Measurements from ENCODE around the gene BZW1. TPM values are rescaled to one million over a fixed set of nuclear protein-coding genes. Genes with fewer than 3 reads are reported as not detected.

The BZW1 gene
- total and polyA plus RNA-seq, 2 donors from 2014 or later, result 50.5 to 188 TPM

DNA sequence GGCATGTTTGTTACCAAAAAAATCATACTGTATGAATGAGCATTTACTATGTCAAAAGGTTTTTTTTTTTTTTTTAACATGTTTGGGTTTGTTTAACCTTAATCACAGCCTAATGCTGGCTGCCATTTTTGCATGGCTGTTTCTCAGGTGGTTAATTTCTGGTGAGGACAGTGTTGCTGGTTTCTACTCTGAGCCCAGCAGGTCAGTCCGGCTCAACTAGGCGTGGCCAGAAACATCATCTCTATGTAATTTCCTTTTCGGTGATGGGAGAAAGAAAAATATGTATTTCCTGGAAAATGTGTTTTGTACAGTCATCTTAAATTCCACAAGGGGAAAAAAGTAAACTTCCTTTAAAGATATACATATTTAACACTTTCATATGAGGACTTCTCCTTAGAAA lies 24.9 kb upstream of the BZW1 start:
- peaks cover 0 to 11% (median 9%) of the 10 kb centered on the region in 3 donors for H3K4me1 ChIP-seq (ENCODE audit: control insufficient read depth in 2 of 3, insufficient read depth in 2 of 3, low read depth in 1 of 3, low read length in 3 of 3)
- H3K27ac ChIP-seq (ENCODE audit: low read depth in 2 of 2, low read length in 2 of 2), result no peak overlapping the region
- no peaks in the 10 kb centered on the region for H3K36me3 ChIP-seq (ENCODE audit: control insufficient read depth in 2 of 3, insufficient read depth in 3 of 3, low read length in 3 of 3)
- H3K9ac ChIP-seq (ENCODE audit: low read length in 3 of 3), result no peak overlapping the region
- H3K9me3 ChIP-seq (ENCODE audit: control insufficient read depth in 2 of 3, insufficient read depth in 1 of 3, low read length in 3 of 3), result no peaks in the 10 kb centered on the region
- H3K4me3 ChIP-seq (ENCODE audit: low read length in 3 of 3), result no peak overlapping the region
- no peaks in the 10 kb centered on the region for H3K27me3 ChIP-seq (ENCODE audit: control insufficient read depth, insufficient read depth, low read length)
- TF ChIP-seq, protein P1, sequence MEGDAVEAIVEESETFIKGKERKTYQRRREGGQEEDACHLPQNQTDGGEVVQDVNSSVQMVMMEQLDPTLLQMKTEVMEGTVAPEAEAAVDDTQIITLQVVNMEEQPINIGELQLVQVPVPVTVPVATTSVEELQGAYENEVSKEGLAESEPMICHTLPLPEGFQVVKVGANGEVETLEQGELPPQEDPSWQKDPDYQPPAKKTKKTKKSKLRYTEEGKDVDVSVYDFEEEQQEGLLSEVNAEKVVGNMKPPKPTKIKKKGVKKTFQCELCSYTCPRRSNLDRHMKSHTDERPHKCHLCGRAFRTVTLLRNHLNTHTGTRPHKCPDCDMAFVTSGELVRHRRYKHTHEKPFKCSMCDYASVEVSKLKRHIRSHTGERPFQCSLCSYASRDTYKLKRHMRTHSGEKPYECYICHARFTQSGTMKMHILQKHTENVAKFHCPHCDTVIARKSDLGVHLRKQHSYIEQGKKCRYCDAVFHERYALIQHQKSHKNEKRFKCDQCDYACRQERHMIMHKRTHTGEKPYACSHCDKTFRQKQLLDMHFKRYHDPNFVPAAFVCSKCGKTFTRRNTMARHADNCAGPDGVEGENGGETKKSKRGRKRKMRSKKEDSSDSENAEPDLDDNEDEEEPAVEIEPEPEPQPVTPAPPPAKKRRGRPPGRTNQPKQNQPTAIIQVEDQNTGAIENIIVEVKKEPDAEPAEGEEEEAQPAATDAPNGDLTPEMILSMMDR (IDR thresholded peaks at IDR 0.05; ENCODE audit: borderline replicate concordance, extremely low read depth, insufficient read depth), result no peak
- intact Hi-C loops (cut with DNase I), result no loop called here
- FAIRE-seq, result no peak
- peak in 2 of 5 donors; percentile 7 to 24 for DNase-seq

DNA sequence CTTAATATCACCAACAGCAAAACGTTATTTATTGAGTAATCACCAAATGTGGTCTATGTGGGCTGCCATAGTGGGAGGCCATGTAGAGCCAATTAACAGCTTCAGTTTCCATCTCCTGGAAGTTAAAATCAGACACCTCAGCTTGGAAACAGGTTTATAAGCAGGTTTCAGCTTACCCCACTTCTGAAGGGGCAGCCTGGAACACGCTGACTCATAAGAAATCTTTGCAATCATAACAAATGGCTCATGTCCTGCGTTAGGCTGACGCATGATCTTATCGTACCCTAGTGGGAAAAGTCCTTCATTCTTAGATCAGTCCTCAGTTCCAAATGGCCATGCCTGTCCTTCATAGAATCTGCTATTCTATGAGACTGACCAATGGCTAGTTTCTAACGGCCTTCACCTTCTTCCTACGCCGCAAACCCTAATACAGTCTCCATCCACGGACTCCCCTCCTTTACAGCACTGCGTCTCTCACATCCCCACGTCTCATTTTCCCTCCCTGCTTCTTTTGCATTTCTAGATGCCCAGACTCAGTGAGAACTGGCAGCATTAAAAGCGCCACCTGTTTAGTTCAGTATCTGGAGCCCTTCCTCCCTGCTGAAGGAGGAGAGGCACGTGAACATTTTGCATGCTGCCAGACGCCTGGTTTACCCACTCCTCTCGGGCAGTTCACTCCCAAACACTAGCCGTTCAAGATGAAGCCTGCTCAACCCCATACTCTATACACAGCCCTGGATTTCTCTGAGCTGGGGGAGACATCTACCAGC lies 24.2 kb upstream of the BZW1 start:
- peaks cover 0 to 11% (median 9%) of the 10 kb centered on the region in 3 donors for H3K4me1 ChIP-seq (ENCODE audit: control insufficient read depth in 2 of 3, insufficient read depth in 2 of 3, low read depth in 1 of 3, low read length in 3 of 3)
- TF ChIP-seq, protein P1 (IDR thresholded peaks at IDR 0.05; ENCODE audit: borderline replicate concordance, extremely low read depth, insufficient read depth), result no peak
- no peaks in the 10 kb centered on the region for H3K9me3 ChIP-seq (ENCODE audit: control insufficient read depth in 2 of 3, insufficient read depth in 1 of 3, low read length in 3 of 3)
- no peaks in the 10 kb centered on the region for H3K36me3 ChIP-seq (ENCODE audit: control insufficient read depth in 2 of 3, insufficient read depth in 3 of 3, low read length in 3 of 3)
- H3K4me3 ChIP-seq (ENCODE audit: low read length in 3 of 3), result peak overlapping the region in 1 of 3 donors; percentile 2
- FAIRE-seq (no peak), DNase-seq (peak in 1 of 5 donors; percentile 19)
- intact Hi-C loops (cut with DNase I), result no loop called here
- H3K9ac ChIP-seq (ENCODE audit: low read length in 3 of 3), result no peak overlapping the region
- H3K27ac ChIP-seq (ENCODE audit: low read depth in 2 of 2, low read length in 2 of 2), result no peak overlapping the region
- no peaks in the 10 kb centered on the region for H3K27me3 ChIP-seq (ENCODE audit: control insufficient read depth, insufficient read depth, low read length)

DNA sequence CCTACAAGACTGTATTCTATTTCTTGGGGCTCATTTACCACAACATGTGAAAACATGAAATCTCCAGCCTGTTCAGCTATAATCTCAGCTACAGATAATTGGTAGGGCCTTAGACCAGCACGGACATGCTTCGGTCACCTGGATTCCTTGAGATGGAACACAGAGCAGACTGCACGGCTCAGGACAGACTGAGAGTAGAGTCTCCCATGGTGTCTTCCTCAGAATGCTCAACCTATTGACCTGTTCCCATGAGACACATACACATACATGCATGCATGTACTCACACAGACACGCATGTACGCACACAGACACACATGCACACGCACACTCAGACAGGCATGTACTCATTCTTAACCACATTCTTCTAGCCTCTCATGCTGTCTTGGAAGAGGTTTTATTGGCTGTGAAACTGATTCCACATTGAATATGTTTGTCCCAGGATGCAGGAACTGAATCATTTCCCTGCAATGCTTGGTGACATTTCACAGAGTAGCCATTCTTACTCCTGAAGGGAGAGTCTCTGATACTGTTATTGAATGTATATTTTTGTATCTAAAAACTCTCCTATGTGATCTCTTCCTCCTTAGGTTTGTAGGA lies 23.5 kb upstream of the BZW1 start:
- Histone ChIP-seq H3K9me3 (ENCODE audit: control insufficient read depth in 2 of 3, insufficient read depth in 1 of 3, low read length in 3 of 3) (no peaks in the 10 kb centered on the region), H3K36me3 (ENCODE audit: control insufficient read depth in 2 of 3, insufficient read depth in 3 of 3, low read length in 3 of 3) (no peaks in the 10 kb centered on the region), H3K27me3 (ENCODE audit: control insufficient read depth, insufficient read depth, low read length) (no peaks in the 10 kb centered on the region), H3K4me3 (ENCODE audit: low read length in 3 of 3) (peak overlapping the region in 1 of 3 donors; percentile 2), H3K9ac (ENCODE audit: low read length in 3 of 3) (no peak overlapping the region), H3K27ac (ENCODE audit: low read depth in 2 of 2, low read length in 2 of 2) (no peak overlapping the region), H3K4me1 (ENCODE audit: control insufficient read depth in 2 of 3, insufficient read depth in 2 of 3, low read depth in 1 of 3, low read length in 3 of 3) (peaks cover 0 to 11% (median 9%) of the 10 kb centered on the region in 3 donors)
- intact Hi-C loops (cut with DNase I), result no loop called here
- DNase-seq (no peak), FAIRE-seq (no peak)
- TF ChIP-seq, protein P1 (IDR thresholded peaks at IDR 0.05; ENCODE audit: borderline replicate concordance, extremely low read depth, insufficient read depth), result no peak

Data from kidney (tissue), 14 donors.